ENCODE data around the gene EIF5AL1.
"Not testable (repeated sequence)": the region's sequence is repeated elsewhere in the genome, so short reads cannot be mapped to it uniquely, and the experiment has no call there.

Gene EIF5AL1

GRCh38 chr10:79509306-79509933 is 2.9 kb upstream of the EIF5AL1 start:
- DNase-seq: not testable (repeated sequence)
- ATAC-seq: peak; percentile 26

GRCh38 chr10:79509934-79510508 is 2.3 kb upstream of the EIF5AL1 start:
- ATAC-seq, DNase-seq: not testable (repeated sequence)

- not testable (repeated sequence) for ATAC-seq, DNase-seq
Measured at GRCh38 chr10:79516532-79517205, 4.3 kb downstream of the EIF5AL1 start.

- ATAC-seq, DNase-seq: not testable (repeated sequence)
Measured at GRCh38 chr10:79517567-79517966, 5.2 kb downstream of the EIF5AL1 start.

GRCh38 chr10:79521751-79522150 is 9.4 kb downstream of the EIF5AL1 start:
- not testable (repeated sequence) for ATAC-seq, DNase-seq

- ATAC-seq, DNase-seq: not testable (repeated sequence)
Measured at GRCh38 chr10:79522464-79522863, 10.1 kb downstream of the EIF5AL1 start.

- DNase-seq, ATAC-seq: not testable (repeated sequence)
Measured at GRCh38 chr10:79523157-79523853, 11.0 kb downstream of the EIF5AL1 start.

GRCh38 chr10:79525049-79525710 is 12.8 kb downstream of the EIF5AL1 start:
- not testable (repeated sequence) for DNase-seq, ATAC-seq

- ATAC-seq, DNase-seq: not testable (repeated sequence)
Measured at GRCh38 chr10:79528261-79528660, 15.9 kb downstream of the EIF5AL1 start.

- DNase-seq, ATAC-seq: not testable (repeated sequence)
Measured at GRCh38 chr10:79533142-79533902, 21.0 kb downstream of the EIF5AL1 start.

- DNase-seq, ATAC-seq: not testable (repeated sequence)
Measured at GRCh38 chr10:79533903-79534175, 21.5 kb downstream of the EIF5AL1 start.

GRCh38 chr10:79538311-79538710 is 26.0 kb downstream of the EIF5AL1 start:
- not testable (repeated sequence) for DNase-seq, ATAC-seq

GRCh38 chr10:79540930-79541329 is 28.6 kb downstream of the EIF5AL1 start:
- DNase-seq: not testable (repeated sequence)
- peak; percentile 69 for ATAC-seq

GRCh38 chr10:79542626-79543025 is 30.3 kb downstream of the EIF5AL1 start:
- DNase-seq (no peak), ATAC-seq (no peak)

GRCh38 chr10:79544408-79544807 is 32.1 kb downstream of the EIF5AL1 start:
- ATAC-seq, DNase-seq: not testable (repeated sequence)

- DNase-seq, ATAC-seq: not testable (repeated sequence)
Measured at GRCh38 chr10:79544926-79545659, 32.8 kb downstream of the EIF5AL1 start.

GRCh38 chr10:79547128-79547527 is 34.8 kb downstream of the EIF5AL1 start:
- not testable (repeated sequence) for DNase-seq, ATAC-seq

GRCh38 chr10:79547973-79548372 is 35.6 kb downstream of the EIF5AL1 start:
- ATAC-seq: peak; percentile 43
- no peak for DNase-seq

GRCh38 chr10:79552143-79552542 is 39.8 kb downstream of the EIF5AL1 start:
- ATAC-seq: no peak
- no peak for DNase-seq

Measured in stimulated activated naive CD8-positive, alpha-beta T cell treated with anti-CD3 and anti-CD28 coated beads, Interleukin-15, Interleukin-2, amounts not matched to agents 100 U/mL and 50 U/mL, for 24 hours (primary cell).